SK-N-SH (cell line): Measurements from ENCODE around the gene PFAS.

ENCODE experiments used
- ELF1 ChIP-seq: IDR thresholded peaks from 2 replicates; pipeline ENCODE4 v1.4.0; 2012
- GABPA ChIP-seq: IDR thresholded peaks from 2 replicates; pipeline ENCODE4 v1.4.0; 2012; ENCODE audit warnings: low read depth, mild to moderate bottlenecking
- RXRA ChIP-seq: IDR thresholded peaks from 2 replicates; pipeline ENCODE4 v1.4.0; 2012; ENCODE audit warnings: low read depth, mild to moderate bottlenecking, borderline replicate concordance
- SMC3 ChIP-seq: IDR thresholded peaks from 2 replicates; pipeline ENCODE4 v1.6.1; 2012; ENCODE audit warnings: low read depth, low read length, improper control_type of control experiment
- YY1 ChIP-seq: IDR thresholded peaks from 2 replicates; pipeline ENCODE4 v1.4.0; 2012; ENCODE audit warnings: low read depth, mild to moderate bottlenecking
- TF ChIP-seq, protein P1 (sequence below): fragments of 200-600 bp; sonication (generic); IDR thresholded peaks from 2 replicates; pipeline ENCODE4 v1.6.1; 2017; ENCODE audit warnings: antibody characterized with exemption, mild to moderate bottlenecking, moderate library complexity
- TF ChIP-seq, protein P2 (sequence below): IDR thresholded peaks from 2 replicates; pipeline ENCODE4 v1.6.1; 2012; ENCODE audit warnings: mild to moderate bottlenecking, low read depth, low read length, moderate library complexity
- TF ChIP-seq, protein P3 (sequence below): IDR thresholded peaks from 2 replicates; pipeline ENCODE4 v1.4.0; 2012; ENCODE audit warnings: low read depth, borderline replicate concordance
- TF ChIP-seq, protein P4 (sequence below): IDR thresholded peaks from 2 replicates; pipeline ENCODE4 v1.4.0; 2012; ENCODE audit warnings: low read depth

DNA sequence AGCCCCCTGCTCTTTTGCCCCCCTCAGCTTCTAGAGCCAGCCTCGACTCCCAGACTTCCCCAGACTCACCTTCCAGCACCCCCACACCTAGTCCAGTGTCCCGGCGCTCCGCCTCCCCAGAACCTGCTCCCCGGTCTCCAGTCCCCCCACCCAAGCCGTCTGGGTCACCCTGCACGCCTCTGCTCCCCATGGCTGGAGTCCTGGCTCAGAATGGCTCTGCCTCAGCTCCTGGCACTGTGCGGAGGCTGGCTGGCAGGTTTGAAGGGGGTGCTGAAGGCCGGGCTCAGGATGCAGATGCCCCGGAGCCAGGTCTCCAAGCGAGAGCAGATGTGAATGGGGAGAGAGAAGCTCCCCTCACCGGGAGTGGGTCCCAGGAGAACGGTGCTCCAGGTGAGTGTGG lies 63.2 kb downstream of the PFAS start:
- TF ChIP-seq SMC3: no peak
- TF ChIP-seq, protein P1, sequence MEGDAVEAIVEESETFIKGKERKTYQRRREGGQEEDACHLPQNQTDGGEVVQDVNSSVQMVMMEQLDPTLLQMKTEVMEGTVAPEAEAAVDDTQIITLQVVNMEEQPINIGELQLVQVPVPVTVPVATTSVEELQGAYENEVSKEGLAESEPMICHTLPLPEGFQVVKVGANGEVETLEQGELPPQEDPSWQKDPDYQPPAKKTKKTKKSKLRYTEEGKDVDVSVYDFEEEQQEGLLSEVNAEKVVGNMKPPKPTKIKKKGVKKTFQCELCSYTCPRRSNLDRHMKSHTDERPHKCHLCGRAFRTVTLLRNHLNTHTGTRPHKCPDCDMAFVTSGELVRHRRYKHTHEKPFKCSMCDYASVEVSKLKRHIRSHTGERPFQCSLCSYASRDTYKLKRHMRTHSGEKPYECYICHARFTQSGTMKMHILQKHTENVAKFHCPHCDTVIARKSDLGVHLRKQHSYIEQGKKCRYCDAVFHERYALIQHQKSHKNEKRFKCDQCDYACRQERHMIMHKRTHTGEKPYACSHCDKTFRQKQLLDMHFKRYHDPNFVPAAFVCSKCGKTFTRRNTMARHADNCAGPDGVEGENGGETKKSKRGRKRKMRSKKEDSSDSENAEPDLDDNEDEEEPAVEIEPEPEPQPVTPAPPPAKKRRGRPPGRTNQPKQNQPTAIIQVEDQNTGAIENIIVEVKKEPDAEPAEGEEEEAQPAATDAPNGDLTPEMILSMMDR: no peak
- TF ChIP-seq, protein P2, sequence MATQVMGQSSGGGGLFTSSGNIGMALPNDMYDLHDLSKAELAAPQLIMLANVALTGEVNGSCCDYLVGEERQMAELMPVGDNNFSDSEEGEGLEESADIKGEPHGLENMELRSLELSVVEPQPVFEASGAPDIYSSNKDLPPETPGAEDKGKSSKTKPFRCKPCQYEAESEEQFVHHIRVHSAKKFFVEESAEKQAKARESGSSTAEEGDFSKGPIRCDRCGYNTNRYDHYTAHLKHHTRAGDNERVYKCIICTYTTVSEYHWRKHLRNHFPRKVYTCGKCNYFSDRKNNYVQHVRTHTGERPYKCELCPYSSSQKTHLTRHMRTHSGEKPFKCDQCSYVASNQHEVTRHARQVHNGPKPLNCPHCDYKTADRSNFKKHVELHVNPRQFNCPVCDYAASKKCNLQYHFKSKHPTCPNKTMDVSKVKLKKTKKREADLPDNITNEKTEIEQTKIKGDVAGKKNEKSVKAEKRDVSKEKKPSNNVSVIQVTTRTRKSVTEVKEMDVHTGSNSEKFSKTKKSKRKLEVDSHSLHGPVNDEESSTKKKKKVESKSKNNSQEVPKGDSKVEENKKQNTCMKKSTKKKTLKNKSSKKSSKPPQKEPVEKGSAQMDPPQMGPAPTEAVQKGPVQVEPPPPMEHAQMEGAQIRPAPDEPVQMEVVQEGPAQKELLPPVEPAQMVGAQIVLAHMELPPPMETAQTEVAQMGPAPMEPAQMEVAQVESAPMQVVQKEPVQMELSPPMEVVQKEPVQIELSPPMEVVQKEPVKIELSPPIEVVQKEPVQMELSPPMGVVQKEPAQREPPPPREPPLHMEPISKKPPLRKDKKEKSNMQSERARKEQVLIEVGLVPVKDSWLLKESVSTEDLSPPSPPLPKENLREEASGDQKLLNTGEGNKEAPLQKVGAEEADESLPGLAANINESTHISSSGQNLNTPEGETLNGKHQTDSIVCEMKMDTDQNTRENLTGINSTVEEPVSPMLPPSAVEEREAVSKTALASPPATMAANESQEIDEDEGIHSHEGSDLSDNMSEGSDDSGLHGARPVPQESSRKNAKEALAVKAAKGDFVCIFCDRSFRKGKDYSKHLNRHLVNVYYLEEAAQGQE: no peak
- no peak for TF ChIP-seq YY1
- TF ChIP-seq, protein P3, sequence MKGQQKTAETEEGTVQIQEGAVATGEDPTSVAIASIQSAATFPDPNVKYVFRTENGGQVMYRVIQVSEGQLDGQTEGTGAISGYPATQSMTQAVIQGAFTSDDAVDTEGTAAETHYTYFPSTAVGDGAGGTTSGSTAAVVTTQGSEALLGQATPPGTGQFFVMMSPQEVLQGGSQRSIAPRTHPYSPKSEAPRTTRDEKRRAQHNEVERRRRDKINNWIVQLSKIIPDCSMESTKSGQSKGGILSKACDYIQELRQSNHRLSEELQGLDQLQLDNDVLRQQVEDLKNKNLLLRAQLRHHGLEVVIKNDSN: no peak
- no peak for TF ChIP-seq RXRA
- TF ChIP-seq, protein P4, sequence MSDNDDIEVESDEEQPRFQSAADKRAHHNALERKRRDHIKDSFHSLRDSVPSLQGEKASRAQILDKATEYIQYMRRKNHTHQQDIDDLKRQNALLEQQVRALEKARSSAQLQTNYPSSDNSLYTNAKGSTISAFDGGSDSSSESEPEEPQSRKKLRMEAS: no peak
- no peak for TF ChIP-seq ELF1
- TF ChIP-seq GABPA: no peak
